Panc1 (cell line): Measurements from ENCODE around the gene NLRC5.

Source experiments
- CTCF ChIP-seq: fragments of 450-650 bp; IDR thresholded peaks from 2 replicates; pipeline ENCODE4 v1.5.1; 2017; ENCODE audit warnings: mild to moderate bottlenecking
- REST ChIP-seq, 2 experiments: IDR thresholded peaks; 2 replicates each; pipeline ENCODE4 v1.6.1; 2011 to 2012; ENCODE audit warnings: low read depth in 2 of 2, control low read depth in 1 of 2, low read length in 1 of 2, mild to moderate bottlenecking in 1 of 2, moderate library complexity in 1 of 2; ENCODE audit not compliant: insufficient read depth in 1 of 2
- SIN3A ChIP-seq: IDR thresholded peaks from 2 replicates; pipeline ENCODE4 v1.6.1; 2012; ENCODE audit warnings: low read depth, mild to moderate bottlenecking, low read length, moderate library complexity, borderline replicate concordance; ENCODE audit not compliant: insufficient read depth

- TF ChIP-seq CTCF (no peak), REST (IDR thresholded peaks at IDR 0.05; ENCODE audit: insufficient read depth in 1 of 2, low read depth in 2 of 2, low read length in 1 of 2) (no peak), SIN3A (no peak)
Measured at GRCh38 chr16:57023541-57024249, 34.3 kb downstream of the NLRC5 start.
